HG03442 (cell line): ENCODE measurements around the gene MCU.
"Not testable (repeated sequence)": the region's sequence is repeated elsewhere in the genome, so short reads cannot be mapped to it uniquely, and the experiment has no call there.

Experiments
- ATAC-seq: cut with Tn5 transposase; IDR thresholded peaks from one replicate; pipeline ENCODE4 v1.9.1; 2021; ENCODE audit warnings: mild to moderate bottlenecking, moderate library complexity; ENCODE audit not compliant: unreplicated experiment

The MCU gene

DNA sequence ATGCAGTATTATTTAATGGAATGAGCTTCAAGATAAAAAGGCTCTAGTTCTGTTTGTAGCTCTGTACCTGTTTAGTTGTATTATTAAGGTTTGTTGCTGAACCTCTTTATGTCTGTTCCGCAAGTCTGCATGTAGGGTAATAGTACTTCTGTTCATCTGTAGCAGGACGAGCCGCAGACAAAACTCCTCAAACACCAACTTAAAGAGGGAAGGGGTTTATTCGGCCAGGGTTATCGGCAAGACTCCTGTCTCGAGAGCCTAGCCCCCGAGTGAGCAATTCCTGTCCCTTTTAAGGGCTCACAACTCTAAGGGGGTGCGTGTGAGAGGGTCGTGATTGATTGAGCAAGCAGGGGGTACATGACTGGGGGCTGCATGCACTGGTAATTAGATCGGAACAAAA, 67.0 kb downstream of the MCU start:
- ATAC-seq = not testable (repeated sequence)

DNA sequence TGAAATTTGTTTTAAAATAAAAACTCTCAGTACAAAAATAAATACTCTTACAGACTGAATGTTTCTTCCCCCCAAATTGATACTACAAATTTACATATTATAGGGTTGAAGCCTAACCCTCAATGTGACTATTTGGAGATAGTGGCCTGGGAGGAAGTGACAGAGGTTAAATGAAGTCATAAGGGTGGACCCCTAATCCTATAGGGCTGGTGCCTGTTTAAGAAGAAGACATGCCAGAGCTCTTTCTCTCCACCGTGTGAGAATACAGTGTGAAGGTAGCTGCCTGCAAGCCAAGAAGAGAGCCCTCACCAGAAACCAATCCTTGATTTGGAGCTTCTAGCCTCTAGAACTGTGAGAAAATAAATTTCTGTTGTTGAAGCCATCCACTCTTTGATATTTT, 67.6 kb downstream of the MCU start:
- ATAC-seq = no peak

DNA sequence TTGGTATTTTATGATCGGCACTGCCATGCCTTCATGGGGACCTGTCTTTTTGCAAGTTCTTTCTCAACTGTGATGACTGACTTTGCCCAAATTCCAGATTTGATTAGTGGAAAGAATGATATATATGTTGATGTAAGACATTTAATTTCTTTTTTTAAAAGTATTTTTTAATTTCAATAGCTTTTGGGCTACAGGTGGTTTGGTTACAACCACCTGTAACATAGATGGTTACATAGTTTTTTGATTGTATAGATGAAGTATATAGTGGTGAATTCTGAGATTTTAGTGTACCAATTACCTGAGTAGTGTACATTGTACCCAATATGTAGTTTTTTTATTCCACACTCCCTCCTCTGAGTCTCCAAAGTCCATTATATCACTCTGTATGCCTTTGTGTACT, 69.6 kb downstream of the MCU start:
- ATAC-seq = no peak

DNA sequence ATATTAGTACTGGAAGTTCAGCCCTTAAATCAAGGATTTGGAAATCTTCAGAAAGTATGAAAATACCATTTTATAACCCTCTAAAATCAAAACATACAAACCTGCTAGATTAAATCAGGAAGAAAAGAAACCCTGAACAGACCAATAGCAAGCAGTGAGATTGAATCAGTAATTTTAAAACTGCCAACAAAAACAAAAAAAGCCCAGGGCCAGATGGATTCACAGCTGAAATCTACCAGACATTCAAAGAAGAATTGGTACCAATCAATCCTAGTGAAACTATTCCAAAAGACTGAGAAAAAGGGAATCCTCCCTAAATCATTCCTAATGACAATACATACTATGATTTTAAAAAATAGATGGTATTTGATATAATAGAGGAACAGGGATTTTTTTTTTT, 70.1 kb downstream of the MCU start:
- ATAC-seq = no peak

DNA sequence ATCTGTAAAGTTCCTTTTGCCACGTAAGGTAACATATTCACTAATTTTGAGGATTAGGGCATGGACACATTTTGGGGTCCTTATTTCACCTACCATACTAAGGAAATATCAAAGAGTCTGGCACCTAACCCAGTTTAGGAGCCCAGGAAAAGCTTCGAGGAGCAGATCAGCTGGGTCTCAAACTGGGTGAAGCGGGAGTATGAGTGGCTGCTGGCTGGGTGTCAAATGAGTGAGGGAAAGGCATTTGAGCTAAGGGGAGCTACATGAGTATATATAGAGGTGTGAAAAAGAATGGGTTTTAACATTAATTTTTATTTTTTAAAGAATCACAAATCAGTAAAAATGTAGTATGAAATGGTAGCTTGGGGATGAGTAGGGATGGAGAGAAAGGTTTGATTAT, 71.3 kb downstream of the MCU start:
- ATAC-seq = no peak

DNA sequence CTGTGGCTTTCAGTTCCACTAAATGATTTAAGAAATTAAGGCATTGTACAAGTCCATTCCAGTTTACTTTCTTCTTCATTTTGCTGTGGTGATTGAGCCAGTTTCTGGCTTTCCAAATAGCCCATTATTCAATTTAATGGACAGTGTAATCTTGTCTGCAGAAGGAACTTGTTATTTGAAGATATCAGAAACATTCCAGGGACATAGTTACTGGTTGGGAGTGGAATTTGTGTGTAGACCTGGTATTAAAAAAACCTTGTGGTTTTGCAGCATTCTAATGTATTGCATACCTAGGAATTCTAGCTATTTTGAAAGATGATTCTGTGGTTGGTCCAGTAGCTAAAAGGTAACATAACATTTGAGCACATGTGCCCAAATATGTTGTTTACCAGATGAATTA, 72.2 kb downstream of the MCU start:
- no peak for ATAC-seq

DNA sequence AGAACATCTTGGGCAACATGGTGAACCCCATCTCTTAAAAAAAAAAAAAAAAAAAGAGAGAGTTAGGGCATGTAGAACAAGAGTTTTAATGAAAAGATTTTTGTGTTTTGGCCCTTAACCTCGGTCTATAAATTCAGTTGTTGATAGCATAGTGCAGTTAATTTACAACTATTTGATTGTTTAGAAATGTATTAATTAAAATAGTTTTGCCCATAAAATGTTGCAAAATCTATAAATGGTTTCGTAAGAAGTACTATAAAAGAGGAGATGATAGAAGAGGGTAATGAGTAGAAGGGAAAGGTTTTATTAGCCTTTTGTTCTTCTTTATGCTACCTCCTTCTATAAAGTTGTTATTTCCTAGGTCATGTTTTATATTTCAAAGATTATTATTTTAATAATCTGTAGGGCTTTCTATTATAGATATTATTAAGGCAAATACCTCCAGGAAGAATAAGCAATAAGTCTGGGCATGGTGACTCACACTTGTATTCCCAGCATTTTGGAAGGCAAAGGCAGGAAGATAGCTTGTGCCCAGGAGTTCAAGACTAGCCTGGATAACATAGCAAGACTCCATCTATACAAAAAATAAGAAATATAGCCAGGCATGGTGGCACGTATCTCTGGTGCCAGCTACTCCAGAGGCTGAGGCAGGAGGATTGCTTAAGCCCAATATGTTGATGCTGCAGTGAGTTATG, 73.3 kb downstream of the MCU start:
- no peak for ATAC-seq

DNA sequence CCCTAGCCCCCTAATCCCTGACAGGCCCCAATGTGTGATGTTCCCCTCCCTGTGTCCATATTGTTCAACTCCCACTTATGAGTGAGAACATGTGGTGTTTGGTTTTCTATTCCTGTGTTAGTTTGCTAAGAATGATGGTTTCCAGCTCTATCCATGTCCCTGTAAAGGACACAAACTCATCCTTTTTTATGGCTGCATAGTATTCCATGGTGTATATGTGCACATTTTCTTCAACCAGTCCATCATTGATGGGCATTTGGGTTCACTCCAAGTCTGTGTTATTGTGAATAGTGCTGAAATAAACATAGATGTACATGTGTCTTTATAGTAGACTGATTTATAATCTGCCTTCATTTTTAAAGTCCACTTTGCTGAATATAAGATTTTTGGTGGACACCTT, 79.3 kb downstream of the MCU start:
- not testable (repeated sequence) for ATAC-seq

DNA sequence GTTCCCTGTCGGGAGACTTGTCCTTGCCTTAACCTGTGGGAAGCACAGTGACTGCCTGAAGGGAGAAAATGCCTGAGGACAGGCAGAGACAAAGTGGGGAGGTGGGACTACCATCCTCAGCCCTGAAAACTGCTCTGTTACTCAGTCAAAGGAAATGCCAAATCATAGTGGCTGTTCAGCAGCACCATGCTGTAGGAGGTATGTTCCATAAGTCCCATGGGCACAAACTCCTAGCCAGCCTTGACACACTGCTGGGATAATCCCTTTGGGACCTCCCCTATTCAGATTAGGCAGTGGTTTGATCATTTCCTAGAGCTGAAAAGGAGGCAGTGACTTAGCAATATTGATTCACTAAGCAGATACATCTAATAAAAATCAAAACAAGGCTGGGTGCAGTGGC, 80.1 kb downstream of the MCU start:
- no peak for ATAC-seq

DNA sequence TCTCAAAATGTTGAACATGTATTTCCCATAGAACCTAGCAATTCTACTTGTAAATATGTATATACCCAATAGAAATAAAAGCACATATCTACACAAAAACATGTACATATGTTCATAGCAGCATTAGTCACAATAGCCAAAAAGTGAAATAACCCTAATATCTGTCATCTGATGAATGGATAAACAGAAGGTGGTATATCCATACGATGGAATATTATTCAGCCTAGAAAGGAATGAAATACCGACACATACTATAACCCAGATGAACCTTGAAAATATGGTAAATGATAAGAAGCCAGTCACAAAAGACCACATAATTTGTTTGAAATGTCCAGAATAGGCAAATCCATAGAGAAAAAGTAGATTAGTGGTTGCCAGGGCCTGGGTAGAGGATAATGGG, 87.9 kb downstream of the MCU start:
- ATAC-seq = no peak

DNA sequence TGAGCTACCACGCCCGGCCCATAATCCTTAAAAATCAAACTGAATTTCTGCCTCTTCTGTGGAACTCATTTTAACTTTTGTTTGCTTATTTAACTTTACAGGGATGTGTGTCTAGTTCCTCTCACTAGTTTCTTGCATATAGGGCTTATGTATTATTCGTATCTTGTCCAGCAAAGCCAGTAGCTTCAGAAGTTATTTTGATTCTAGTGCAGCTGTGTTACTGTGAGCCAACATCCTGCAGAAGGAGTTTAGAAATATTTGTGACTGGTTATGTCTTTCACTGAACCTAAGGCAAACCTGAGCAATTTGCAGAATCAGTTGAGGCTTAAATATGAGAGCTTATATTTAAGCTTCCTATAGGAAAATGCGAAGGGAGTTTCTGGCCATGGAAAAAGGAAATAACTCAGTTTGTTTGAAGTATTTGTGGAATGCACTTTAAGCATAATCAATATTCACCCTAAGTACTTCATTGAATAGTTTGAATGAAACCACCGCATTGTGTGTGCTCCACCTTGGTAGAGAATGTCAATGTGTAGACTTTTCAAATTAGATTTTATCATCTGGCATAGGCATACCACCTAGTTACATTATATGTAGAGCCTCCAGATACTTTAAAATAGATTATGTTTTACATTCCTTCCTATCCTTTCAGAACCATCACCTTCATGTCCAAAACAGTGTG, 90.8 kb downstream of the MCU start:
- no peak for ATAC-seq

DNA sequence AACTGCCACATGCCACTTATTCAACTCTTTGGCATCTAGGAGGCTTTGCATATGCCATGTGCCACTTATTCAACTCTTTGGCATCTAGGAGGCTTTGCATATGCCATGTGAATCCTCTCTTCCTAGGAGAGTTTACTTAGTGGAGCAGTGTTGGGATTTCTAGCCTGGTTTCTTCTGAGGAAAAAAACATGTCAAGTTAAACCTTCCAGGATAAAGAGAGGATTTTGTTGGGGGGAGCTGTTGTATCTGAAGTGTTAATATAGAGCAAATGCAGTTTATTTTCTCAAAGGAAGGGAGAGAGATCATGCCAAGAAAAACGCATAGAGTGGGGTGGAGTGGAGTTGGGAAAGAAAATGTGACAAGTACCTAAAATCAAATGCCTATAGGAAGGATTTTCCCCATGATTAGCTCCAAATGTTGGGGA, 91.5 kb downstream of the MCU start:
- no peak for ATAC-seq

DNA sequence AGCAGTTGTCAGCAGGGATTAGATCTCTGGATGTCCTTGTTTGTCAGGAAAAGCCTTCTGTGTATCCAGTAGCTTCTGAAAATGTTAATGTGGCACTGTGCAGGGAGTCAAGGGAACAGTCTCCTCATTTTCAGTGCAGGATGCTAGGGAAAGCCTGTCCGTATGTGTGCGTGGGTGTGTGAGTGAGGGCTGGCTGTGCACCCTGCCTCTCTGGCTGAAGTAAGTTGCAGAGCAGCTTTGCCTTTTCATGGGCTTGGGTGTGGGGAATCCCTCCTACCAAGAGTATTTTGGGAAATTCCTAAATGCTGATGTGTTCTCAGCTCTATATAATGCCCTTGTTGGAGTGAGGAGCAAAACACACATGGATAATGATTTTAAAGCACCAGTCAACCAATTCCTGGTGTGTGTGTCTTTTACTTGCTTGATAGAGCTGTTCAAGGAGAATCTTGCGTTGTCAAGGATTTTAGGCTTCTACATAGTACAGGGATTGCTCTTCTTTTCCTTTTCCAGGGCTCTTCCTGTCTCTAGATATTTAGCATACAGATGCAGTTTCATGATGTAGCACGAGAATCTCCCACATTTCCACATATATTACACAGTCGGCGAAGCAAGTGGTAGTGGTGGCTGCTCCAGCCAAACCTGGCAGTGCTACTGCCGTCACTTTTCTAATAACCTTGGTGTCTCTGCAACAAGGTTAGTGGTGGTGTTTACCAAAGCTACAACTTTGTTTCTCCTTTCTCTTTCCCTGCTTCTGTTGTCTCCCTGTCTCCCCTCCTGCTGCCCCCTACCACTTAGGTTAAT, 92.8 kb downstream of the MCU start:
- no peak for ATAC-seq

DNA sequence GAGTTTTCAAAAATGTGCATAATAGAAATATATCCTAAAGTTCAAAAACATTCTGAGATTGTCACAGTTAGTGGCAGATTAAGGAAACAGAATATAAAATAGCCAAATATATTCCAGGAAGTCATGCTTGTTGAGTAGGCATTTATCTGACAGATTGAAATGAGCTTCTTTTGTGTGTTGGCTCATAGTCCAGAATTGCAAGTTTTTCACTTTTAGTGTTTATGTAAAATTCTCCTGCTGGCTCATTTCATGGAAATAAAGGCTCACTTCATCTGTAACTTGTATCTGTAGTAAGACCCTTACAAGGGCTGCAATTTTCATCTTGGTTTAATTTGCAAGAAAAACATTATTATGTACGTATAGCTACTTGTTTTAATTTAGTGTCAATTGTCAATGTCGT, 93.5 kb downstream of the MCU start:
- ATAC-seq = no peak

DNA sequence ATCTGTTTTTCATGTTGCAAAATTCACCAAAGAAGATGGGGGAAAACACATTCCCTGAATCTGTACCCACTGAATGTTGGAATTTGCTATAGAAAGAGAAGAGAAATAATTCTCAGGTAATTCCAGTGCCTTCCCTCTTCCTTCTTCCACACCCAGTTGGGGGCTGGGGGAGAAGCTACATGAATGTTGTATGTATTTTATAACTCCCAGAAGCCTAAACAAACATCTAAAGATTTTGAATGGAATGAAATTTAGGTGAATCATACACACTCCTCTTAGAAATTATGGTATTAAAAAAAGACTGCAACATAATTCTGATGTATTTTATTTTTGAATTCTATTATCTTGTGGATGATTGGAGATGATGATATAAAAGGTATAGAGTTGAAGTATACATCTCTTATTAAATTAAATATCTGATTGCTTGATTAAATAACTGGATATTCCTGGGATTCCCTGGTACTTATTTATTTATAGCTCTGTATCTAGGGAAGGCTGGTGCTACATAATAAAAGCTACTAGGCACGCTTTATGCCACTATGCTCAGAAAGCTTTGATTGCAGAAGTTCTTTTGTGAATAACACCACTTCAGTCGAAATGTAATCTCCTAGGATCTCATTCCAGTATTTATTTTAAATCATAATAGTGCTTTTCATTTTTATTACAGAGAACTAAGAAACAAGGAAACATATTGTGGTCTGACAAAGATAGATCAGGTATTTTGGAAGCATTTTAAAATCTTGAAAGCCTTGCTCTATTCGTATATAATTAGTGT, 98.5 kb downstream of the MCU start:
- ATAC-seq = no peak

DNA sequence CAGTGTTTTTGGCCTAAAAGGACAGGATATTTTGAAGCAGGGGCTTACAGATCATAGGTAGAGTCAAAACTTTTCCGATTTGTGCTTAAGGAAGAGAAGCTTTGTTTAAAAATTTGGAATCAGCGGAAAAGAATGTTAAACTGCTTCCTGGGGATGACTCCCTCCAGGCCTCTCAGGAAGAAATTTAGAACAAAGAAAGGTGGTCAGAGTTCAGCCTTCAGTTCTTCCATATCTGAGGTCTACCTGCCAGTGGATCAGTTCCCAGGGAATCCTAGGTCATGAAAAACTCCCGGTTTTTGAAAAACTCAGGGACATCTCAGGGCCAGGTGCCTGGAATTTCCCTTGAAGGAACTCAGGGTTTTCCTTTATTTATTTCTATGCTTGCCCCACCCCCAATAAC, 100.3 kb downstream of the MCU start:
- ATAC-seq = no peak

DNA sequence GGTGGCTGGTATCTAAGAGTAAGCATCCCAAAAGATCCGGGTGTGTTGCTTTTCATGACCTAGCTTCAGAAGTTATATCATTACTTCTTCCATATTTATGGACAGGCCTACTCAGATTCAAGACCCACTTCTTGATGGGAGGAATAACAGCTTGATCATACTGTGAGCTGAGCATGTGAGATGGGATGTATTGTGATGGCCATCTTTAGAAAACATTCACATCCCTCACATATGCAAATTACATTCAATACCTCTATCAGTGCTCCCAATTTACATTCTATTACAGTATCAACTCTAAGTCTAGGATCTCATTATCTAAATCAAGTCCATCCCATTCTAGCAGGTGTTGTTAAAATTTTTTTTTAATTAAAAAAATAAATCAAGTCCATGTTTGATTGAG, 101.8 kb downstream of the MCU start:
- ATAC-seq = no peak

DNA sequence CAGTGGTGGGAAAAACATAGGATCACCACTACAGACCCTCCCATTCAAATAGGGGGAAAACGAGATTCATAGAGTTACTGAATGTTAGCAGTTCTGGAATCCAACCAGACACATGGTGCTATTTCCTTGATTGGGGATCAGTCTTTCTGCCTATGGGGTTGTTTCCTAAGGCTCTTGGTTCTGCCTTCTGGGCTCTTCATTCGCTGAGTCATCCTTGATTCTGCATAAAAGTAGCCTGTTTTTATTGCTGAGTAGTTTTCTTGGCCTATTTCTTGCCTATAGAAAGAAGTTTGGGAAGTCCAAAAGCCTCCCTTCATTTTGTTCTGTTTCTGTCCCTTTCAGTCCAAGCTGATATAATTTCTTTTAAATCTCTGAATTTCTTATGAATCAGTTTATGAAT, 102.3 kb downstream of the MCU start:
- ATAC-seq = no peak

DNA sequence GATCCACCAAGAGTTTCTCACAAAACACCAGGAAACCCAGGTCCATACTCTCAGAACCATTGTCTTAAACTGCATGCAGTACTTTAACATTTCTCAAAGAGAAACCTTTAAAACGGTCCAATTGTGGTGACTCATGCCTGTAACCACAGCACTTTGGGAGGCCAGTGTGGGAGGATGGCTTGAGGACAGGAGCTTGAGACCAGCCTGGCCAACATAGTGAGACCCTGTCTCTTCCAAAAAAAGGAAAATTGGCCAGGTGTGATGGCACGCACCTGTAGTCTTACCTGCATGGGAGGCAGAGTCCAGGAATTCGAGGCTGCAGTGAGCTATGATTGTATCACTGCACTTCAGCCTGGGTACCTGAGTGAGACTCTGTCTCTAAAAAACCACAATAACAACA, 104.1 kb downstream of the MCU start:
- ATAC-seq = no peak

DNA sequence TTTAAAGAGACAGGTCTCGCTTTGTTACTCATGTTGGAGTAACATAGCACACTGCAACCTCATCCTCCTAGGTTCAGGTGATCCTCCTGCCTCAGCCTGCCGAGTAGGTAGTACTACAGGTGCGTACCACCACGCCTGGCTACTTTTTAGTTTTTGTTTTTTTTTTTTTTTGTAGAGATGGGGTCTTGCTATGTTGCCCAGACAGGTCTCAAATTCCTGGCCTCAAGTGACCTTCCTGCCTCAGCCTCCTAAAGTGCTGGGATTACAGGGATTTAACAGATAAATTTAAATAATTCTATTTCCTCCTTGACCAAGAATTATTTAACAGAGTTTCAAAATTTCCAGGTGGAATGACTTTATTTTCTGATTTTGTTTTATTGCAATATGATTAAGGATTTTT, 104.6 kb downstream of the MCU start:
- no peak for ATAC-seq

DNA sequence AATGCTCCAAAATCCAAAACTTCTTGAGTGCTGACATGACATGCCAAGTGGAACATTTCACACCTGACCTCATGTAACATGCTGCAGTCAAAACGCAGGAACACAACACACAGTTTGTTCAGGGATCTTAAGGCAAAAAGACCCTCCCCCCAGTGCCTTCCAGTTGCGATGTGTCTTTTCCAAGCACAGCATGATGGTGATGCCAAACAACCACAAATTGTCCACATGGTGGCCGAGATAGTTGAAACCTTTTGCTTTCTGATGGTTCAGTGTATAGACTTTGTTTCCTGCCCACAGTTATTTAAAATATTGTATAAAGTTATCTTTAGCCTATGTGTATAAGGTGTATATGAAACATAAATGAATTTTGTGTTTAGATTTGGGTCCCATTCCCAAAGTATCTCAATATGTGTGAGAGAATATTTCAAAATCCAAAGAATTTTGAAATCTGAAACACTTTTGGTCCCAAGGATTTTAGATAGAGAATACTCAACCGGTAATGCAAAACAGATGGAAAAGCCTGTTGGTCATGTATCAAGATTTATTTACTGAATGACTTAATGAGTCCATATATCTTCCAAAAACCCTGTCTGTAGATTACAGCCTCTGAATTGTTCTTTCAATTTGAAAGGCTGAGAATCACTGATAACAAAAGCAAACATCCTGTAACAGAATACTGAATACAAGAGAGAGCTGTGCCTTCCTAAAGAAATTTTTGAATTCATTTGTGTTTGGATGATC, 108.2 kb downstream of the MCU start:
- ATAC-seq = no peak
